ENCODE data around the gene DNAJB12. TPM values are rescaled to one million over a fixed set of nuclear protein-coding genes. Genes with fewer than 3 reads are reported as not detected.
"Not testable (repeated sequence)": the region's sequence is repeated elsewhere in the genome, so short reads cannot be mapped to it uniquely, and the experiment has no call there.

Gene DNAJB12
- total RNA-seq, 1 donor from 2014 or later, result 23.0 TPM

DNA sequence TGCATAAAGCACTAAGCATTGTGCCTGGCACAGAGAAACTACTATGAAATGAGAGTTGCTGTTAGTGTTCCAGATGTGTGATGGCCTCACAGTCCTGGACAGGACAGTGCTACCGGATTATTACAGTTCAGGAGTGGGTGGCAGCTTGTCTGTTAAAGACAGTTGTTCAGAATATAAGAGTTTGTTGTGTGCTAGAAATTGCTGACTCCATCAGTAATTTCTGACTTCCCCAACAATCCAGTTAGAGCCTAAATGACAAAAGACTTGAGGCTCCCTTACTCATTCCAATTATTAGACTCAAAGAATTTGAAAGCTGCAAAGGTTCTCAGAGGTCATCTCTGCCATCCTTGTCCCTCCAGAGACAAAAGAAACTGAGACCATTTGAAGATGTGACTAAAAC, 34.3 kb upstream of the DNAJB12 start:
- Mint-ChIP-seq H3K27ac (ENCODE audit: unreplicated experiment) (no peak overlapping the region), H3K4me1 (ENCODE audit: low read depth, unreplicated experiment) (no peaks in the 10 kb centered on the region), H3K36me3 (ENCODE audit: unreplicated experiment) (no peaks in the 10 kb centered on the region), H3K4me3 (ENCODE audit: unreplicated experiment) (no peak overlapping the region), H3K27me3 (ENCODE audit: unreplicated experiment) (no peaks in the 10 kb centered on the region), H3K9me3 (ENCODE audit: unreplicated experiment) (peaks cover 2% of the 10 kb centered on the region)
- no peak for DNase-seq
- no peak for TF ChIP-seq CTCF (IDR thresholded peaks at IDR 0.05; ENCODE audit: partially characterized antibody, unreplicated experiment)

GRCh38 chr10:72388062-72388461, 33.3 kb upstream of the DNAJB12 start:
- Mint-ChIP-seq H3K4me1 (ENCODE audit: low read depth, unreplicated experiment) (no peaks in the 10 kb centered on the region), H3K4me3 (ENCODE audit: unreplicated experiment) (no peak overlapping the region), H3K9me3 (ENCODE audit: unreplicated experiment) (peaks cover 2% of the 10 kb centered on the region), H3K27me3 (ENCODE audit: unreplicated experiment) (no peaks in the 10 kb centered on the region), H3K27ac (ENCODE audit: unreplicated experiment) (no peak overlapping the region), H3K36me3 (ENCODE audit: unreplicated experiment) (no peaks in the 10 kb centered on the region)
- DNase-seq, result no peak
- TF ChIP-seq CTCF (IDR thresholded peaks at IDR 0.05; ENCODE audit: partially characterized antibody, unreplicated experiment), result no peak

DNA sequence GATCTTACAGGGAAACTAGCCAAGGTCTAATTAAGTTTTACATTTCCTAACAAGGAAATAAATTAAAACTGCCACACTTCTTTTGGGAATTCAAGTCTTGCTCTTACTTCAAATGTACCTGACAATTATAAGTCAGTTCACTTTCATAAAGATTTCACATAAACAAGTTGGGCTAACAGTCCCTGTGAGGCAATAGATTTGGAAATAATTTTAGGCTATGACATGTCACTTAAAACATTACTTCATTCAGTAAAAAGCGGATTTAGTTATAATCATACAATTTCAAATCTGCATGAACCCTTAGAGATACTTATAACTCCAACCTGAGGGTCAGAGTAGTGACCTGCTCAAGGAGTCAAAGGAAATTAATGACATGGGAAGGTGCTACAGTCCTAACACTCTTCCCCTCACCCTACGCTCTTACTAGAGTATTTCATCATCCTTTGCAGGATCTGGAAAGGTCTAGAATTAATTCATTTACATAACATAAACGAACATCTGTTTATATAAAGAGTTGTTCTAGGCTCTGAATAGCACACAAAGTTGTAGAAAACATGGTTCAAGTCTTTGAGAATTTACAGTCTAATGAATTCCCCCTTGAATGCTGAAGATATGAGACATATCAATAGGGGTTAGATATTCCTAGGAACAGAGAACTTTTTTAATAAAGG, 32.3 kb upstream of the DNAJB12 start:
- H3K36me3 Mint-ChIP-seq (ENCODE audit: unreplicated experiment), result no peaks in the 10 kb centered on the region
- no peak for TF ChIP-seq CTCF (IDR thresholded peaks at IDR 0.05; ENCODE audit: partially characterized antibody, unreplicated experiment)
- H3K27ac Mint-ChIP-seq (ENCODE audit: unreplicated experiment), result no peak overlapping the region
- H3K4me1 Mint-ChIP-seq (ENCODE audit: low read depth, unreplicated experiment), result no peaks in the 10 kb centered on the region
- H3K4me3 Mint-ChIP-seq (ENCODE audit: unreplicated experiment), result no peak overlapping the region
- H3K9me3 Mint-ChIP-seq (ENCODE audit: unreplicated experiment), result peaks cover 2% of the 10 kb centered on the region
- H3K27me3 Mint-ChIP-seq (ENCODE audit: unreplicated experiment), result no peaks in the 10 kb centered on the region
- DNase-seq, result no peak

GRCh38 chr10:72385724-72386123, 31.0 kb upstream of the DNAJB12 start:
- Mint-ChIP-seq H3K9me3 (ENCODE audit: unreplicated experiment) (peaks cover 2% of the 10 kb centered on the region), H3K4me1 (ENCODE audit: low read depth, unreplicated experiment) (no peaks in the 10 kb centered on the region), H3K27ac (ENCODE audit: unreplicated experiment) (no peak overlapping the region), H3K27me3 (ENCODE audit: unreplicated experiment) (no peaks in the 10 kb centered on the region), H3K36me3 (ENCODE audit: unreplicated experiment) (no peaks in the 10 kb centered on the region), H3K4me3 (ENCODE audit: unreplicated experiment) (no peak overlapping the region)
- TF ChIP-seq CTCF (IDR thresholded peaks at IDR 0.05; ENCODE audit: partially characterized antibody, unreplicated experiment), result no peak
- no peak for DNase-seq

DNA sequence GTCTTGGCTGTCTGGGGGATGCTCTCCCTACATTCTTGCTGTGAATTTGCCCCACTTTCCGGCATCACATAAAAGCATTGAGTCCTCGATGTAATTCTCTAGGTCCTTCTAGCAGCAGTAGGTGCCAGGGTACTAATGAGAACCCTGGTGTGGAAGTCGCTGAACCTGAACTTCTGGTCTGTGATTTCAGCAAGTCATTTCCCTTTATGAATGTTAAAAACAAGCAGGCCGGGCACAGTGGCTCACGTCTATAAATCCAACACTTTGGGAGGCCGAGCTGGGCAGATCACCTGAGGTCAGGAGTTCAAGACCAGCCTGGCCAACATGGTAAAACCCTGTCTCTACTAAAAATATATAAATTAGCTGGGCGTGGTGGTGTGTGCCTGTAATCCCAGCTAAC, 30.3 kb upstream of the DNAJB12 start:
- DNase-seq; H3K27me3 Mint-ChIP-seq (ENCODE audit: unreplicated experiment); H3K9me3 Mint-ChIP-seq (ENCODE audit: unreplicated experiment); H3K4me3 Mint-ChIP-seq (ENCODE audit: unreplicated experiment); H3K4me1 Mint-ChIP-seq (ENCODE audit: low read depth, unreplicated experiment); H3K36me3 Mint-ChIP-seq (ENCODE audit: unreplicated experiment); H3K27ac Mint-ChIP-seq (ENCODE audit: unreplicated experiment): not testable (repeated sequence)
